Stimulated activated CD4-positive, alpha-beta T cell treated with anti-CD3 and anti-CD28 coated beads, TNF-alpha, amount 100 ng/mL, for 1 hour (primary cell): ENCODE results near the gene DEPDC7.

Experiments
- DNase-seq, 3 donors: peaks; one replicate each; pipeline ENCODE4 v3.0.0-alpha.2; 2020; ENCODE audit warnings: low read depth in 3 of 3, low spot score in 1 of 3

Gene DEPDC7

DNA sequence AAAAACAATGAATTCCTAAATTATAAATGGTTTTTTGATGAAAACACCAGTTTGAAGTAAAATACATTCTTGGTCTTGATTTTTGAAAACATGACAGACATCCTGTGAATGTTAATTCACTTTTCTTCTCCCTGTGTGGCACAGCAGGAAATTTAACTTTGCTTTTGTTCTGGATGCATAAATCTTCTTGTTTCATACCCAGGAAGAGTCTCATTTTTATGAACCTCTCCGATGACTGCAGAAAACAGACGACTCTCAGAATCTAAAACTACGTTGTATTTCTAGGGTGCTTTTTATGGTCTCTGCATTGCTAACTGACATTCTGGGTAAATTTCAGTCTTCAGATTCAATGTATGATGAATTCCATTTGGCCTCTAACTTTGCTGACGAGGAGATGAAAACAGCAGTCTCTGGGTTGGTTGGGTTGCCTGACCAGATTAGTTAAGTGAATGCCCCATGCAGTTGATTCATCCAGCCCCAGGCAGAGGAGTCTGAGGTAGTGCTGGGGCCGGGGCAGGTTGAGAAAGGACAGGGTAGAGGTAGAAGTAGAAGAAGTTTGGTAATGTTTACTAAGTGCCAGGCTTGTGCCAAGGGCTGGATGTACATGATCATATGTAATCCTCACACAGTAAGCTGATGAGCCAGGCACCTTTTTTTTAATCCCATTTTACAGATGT is 43.8 kb downstream of the DEPDC7 start:
- no peak for DNase-seq

DNA sequence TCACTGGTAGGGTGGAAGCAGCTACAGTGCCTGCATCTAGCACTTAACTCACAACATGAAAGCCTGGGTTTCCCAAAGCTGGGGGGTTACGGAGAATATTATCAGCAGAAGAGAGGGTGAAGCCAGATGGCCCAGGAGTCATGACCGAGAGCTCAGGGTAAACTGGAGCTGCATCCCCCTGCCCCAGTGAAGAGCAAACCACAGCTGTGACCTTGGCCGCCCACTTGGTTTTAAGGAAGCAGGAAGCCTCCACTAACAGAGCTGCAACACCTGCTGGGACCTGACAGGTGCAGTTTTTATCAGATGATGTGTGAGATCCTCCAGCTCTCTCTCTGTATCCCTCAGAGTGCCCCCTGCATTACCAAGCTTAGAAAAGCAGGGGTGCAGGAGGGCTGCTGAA is 44.6 kb downstream of the DEPDC7 start:
- no peak for DNase-seq

DNA sequence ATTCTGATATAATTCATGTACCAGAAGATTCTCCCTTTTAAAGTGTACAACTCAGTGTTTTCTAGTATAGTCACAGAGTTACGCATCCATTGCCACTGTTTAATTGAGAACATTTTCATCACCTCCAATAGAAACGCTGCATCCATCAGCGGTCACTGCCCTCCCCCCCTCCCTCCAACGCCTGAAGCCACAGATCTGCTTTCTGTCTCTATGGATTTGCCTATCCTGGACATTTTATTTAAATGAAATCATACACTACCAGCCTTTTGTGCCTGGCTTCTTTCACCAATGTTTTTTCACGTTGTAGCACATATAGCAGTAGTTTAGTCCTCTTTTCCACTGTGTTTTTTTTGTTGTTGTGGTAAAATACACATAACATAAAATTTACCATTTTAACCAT is 46.5 kb downstream of the DEPDC7 start:
- DNase-seq, result no peak

DNA sequence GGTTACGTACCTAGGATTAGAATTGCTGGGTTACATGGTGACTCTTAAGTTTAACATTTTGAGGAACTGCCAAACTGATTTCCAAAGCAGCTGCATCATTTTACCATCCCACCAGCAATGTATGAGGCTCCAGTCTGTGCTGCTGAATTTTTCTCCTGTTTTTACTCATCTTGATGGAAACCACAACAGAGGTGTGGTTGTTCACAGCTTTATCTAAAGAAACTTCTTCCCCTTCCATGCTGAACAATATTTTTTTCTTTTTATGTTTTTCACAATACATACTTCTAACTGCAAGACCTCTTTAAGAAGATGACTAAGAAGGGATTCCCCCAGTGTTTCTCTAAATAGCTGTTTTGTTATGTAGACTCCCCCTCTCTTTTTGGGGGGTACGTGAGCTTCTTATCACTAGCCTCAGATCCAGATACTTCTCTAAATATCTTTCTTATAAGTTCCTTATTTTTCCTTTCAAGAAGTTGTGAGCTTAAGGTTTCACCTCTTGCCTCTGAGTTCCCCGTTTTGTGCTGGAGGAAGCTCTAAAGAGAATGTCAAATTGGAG is 47.7 kb downstream of the DEPDC7 start:
- DNase-seq, result no peak

DNA sequence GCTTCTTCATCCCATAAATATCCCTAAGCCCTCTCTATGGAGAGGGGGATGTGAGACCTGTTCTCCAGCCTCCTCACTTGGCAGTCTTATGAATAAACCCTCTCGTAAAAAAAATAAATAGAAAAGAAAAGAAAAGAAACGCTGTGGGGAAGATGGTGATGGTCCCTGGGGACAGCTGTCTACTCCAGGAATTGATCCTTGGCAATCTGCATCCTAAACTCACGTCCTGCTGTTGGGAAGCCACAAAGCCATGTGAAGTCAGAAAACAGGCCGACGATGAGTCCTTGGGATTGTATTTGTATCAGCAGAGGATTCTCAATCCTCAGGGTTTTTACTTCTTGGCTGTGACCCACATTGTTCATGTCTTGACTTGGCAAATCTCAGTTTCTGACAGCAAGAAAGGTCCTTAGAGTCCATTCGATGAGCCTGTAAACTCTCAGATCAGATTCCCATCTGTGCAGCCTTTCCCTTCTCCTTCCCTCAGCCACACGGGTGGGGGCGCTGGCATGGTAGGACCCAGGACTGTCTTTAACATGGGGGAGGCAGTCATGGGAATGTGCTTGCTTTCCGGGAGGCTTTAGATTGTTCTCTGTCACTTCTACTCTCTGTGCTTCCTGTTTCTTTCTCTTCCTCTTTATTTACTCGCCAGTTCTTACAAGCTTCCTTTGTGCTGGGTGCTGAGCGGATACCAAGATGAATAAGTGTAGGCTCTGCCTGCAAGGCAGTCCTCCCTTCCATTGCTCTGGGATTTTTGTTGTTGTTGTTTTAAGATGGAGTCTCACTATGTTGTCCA is 48.6 kb downstream of the DEPDC7 start:
- no peak for DNase-seq

DNA sequence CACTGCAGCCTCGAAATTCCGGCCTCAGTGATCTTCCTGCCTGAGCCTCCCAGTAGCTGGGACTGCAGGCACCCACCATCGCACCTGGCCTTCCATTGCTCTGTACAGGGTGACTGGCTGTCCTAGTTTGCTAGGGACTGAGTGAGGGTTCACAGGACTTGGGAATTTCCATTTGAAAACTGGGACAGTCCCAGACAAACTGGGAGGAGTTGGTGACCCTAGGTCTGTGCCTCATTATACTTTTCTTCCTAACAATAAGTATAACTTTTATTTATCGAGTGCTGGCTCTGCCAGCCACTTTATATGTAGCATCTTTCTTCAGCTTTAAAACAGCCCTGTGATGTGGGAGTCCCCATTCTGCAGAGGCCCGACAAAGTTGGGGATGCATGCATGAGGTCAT is 49.2 kb downstream of the DEPDC7 start:
- no peak for DNase-seq

DNA sequence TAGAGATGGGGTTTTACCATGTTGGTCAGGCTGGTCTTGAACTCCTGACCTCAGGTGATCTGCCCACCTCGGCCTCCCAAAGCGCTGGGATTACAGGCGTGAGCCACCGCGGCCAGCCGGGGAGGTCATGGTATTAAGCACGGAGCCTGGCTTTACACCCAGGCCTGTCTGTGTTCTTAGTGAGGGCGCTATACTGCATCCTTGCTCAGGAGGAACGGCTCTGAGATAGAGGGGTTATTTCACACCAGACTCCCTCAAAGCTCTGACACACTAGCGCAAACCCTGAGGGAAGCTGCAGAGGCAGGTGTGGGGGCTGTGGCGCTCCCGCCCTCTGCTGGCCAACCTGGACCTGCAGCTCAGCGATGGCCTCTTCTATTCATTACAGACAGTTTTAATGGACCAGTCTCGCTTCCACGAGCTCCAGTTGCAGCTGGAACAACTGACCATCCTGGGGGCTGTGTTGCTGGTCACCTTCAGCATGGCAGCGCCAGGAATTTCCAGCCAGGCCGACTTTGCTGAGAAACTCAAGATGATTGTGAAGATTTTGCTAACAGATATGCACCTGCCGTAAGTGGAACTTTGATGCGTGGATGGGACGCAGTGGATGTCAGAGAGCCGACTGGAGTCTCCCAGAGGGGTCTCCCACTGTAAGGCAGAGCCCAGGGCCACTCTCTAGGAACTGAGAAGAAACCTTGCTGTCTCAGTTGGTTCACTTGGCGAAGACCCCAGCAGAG is 49.9 kb downstream of the DEPDC7 start:
- DNase-seq, result peak; percentile 32 to 62 (median 62)

DNA sequence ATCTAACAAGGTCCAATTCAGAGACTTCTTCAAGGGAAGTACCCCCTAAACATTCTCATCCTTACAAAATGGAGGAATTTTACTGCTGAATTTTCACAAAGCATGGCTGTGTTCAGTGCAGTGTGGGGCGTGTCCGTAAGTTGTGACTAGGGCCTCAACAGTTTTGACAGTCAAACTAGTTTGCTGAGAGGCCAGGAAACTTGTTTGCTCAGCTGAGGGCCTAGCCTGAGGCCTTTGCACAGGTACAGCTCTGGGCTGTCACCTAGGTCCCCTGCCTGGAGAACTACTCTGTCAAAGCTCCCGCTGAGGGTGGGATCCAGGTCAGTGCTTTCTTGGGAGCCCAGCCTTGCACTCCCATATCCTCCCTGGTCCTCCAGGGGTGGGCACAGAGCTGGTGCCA is 51.6 kb downstream of the DEPDC7 start:
- no peak for DNase-seq

DNA sequence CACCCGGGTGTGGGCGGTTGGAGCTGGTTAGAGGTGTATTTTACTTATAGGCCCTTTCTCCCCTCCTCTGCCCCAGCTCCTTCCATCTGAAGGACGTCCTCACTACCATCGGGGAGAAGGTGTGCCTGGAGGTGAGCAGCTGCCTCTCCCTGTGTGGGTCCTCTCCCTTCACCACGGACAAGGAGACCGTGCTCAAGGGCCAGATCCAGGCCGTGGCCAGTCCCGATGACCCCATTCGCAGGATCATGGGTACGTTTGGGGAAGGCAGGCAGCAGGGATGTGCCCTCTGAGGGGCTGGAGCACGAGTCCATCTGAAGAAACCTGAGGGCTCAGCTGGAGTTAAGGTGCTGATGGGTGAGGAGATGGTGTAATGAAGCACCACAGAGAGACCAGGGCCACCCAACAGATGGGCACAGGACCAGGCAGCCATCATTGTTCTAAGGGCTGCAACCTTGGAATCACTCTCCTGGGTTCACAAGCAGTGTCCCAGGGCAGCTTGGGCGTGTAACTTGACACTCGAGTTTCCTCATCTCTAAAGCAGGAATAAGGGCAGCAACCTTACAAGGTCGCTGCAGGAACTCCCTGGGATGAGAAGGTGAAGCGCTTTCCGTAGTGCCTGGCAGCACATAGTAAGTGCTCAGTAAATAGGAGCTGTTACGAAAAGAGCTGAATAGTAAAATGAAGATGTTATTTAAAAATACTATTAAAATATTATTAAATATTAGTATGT is 53.1 kb downstream of the DEPDC7 start:
- DNase-seq, result no peak

DNA sequence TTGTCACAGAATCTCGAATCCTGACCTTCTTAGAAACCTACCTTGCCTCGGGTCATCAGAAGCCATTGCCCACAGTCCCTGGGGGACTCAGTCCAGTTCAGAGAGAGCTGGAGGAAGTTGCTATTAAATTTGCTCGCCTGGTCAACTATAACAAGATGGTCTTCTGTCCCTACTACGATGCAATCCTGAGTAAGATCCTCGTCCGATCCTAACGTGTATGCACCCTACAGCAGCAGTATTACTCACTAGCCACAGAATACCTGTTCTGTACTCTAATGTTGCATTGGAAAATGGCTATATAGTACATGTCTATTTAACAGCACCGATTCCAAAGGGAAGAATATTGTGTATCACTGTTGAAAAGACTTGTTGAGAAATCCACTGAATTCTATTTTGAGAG is 56.8 kb downstream of the DEPDC7 start:
- no peak for DNase-seq
